Activated T-cell treated with anti-CD3 and anti-CD28 coated beads for 1 hour (primary cell): Measurements from ENCODE around the gene PTPN13.
"Not testable (repeated sequence)": the region's sequence is repeated elsewhere in the genome, so short reads cannot be mapped to it uniquely, and the experiment has no call there.

Source experiments
- DNase-seq: peaks from one replicate; pipeline ENCODE4 v3.0.0-alpha.2; 2020; ENCODE audit warnings: low read depth

Gene PTPN13

DNA sequence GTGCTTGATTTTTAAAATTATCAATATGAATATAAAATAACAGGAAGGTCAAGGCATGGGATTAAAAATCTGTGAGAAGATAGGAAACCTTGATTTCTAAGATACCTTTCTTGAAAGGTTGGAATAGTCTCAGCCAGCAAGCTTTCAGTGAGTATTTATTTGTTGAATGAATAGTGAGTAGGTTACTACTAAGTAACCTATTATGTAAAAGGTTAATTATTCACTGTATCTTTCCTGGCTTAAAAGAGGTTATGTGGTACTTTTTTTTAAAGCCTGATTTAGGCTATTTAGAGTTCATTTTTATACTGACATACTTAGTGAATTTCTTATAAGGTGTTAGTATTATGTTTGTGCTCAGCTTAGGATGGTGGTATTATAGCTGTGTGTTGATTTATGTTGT is 123.5 kb downstream of the PTPN13 start:
- no peak for DNase-seq

- no peak for DNase-seq
These were observed 124.0 kb downstream of the PTPN13 start for GRCh38 chr4:86718152-86718551.

- not testable (repeated sequence) for DNase-seq
These were observed 125.0 kb downstream of the PTPN13 start for GRCh38 chr4:86719149-86719548.

GRCh38 chr4:86720508-86721068 is 126.5 kb downstream of the PTPN13 start:
- DNase-seq = no peak

DNA sequence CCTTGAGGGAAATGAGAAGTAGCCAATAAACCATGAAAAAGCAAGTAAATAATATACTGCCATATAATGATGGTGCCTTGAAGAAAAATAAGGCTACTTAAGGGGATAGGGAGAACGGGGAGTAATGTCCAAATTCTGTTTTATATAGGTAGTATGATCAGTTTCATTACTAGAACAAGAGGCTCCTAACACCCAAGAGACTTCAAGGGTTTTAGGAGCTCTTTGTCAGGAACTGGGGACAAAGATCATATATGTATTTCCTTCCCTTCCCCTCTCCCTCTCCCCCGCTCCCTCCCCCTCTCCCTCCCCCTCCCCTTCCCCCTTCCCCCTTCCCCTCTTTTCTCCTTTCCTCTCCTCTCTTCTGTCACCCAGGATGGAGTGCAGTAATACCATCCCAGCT is 127.3 kb downstream of the PTPN13 start:
- no peak for DNase-seq

DNA sequence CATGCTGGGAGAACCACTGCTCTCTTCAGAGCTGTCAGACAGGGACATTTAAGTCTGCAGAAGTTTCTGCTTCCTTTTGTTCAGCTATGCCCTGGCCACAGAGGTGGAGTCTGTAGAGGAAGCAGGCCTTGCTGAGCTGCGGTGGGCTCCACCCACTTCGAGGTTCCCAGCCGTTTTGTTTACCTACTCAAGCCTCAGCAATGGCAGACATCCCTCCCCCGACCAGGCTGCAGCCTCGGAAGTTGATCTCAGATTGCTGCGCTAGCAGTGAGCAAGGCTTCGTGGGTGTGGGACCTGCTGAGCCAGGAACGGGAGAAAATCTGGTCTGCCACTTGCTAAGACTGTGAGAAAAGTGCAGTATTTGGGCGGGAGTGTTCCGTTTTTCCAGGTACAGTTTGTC is 136.2 kb downstream of the PTPN13 start:
- DNase-seq = no peak

DNA sequence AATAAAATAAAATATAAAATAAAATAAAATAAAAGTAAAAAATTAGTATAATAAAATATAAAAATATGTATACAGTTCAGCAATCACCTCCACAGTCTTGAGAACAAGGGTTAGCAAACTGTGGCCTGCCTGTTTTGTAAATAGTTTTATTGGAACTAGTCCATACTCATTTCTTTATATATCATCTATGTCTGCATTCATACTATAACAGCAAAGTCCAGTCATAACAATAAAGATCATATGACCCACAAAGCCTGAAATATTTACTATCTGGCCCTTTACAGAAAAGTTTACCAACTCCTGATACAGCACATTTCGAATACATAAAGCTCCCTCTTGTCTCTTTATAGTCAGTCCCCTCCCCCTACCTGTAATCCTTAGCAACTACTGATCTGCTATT is 143.1 kb downstream of the PTPN13 start:
- DNase-seq = no peak

GRCh38 chr4:86741846-86742245 is 147.7 kb downstream of the PTPN13 start:
- no peak for DNase-seq

DNA sequence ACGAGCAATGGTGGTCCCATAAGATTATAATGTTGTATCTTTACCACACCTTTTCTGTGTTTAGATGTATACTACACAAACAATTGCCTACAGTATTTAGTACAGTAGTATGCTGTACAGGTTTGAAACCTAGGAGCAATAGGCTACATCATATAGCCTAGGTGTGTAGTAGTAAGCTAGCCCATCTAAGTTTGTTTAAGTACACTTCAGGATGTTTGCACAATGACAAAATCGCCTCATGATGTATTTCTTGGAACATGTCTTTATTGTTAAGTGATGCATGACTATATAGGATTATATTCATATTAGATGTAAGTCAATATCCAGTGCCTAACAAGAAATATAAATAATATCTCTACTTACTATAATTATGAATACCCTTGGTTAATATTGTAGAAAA is 150.5 kb downstream of the PTPN13 start:
- no peak for DNase-seq

DNA sequence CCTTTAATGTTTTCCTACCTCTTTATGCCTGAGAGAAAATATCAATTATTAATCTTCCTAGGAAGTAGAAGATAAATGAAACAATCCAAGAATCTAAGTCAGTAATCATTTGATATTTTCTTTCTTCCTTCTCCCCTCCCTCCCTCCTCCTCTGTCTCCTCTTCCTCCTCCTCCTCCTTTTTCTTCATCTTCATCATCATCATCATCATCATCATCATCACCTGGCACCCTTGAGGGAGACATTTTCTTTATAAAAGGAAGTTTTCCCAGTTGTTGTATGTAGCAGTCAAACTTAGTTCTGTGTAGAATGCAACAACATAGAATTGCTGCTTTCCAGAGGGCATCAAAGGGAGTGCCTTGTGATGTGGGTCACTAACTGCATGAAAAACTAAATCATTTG is 155.0 kb downstream of the PTPN13 start:
- no peak for DNase-seq

DNA sequence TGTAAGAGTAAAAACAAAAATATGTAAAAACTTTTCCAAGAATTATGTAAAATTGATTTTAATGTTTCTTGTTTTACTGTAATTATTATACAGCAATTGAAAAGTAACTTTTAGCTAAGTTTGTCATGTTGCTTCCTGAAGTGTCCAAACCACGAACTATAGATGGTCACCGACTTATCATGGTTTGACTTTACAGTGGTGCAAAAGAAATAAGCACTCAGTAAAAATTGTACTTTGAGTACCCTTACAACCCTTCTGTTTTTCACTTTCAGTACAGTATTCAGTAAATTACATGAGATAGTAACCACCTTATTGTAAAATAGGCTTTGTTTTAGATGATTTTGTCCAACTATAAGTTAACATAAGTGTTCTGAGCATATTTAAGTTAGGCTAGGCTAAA is 161.3 kb downstream of the PTPN13 start:
- no peak for DNase-seq

DNA sequence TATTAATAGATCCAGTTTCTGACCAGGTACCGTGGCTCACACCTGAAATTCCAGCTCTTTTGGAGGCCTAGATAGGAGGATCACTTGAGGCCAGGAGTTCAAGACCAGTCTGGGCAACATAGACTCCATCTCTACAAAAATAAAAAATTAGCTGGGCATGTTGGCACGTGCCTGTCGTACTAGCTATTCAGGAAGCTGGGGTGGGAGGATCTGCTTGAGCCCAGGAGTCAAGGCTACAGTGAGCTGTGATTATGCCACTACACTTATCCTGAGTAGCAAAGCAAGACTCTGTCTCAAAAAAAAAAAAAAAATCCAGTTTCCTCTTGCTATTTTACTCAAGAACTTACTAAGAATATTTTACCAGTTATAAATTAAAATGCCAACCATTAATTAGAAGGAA is 163.4 kb downstream of the PTPN13 start:
- DNase-seq = no peak

DNA sequence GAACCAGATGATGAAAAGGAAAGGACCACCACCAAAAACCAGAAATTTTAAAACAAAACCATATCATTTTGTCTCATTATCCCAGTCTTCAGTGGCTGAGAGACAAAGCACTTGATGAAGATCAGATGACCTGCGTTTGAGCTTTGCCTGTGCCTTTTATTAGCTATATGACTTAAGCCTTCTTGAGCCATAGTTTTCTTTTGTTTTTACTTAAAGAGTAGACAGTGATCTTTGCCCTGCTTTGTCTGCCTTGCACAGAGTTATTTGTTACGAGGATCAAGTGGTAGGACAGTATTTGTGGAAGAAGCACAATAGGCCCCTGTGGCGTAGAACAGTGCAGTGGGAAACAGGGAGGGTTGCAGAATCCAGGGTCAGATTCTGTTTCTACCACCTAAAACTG is 165.2 kb downstream of the PTPN13 start:
- DNase-seq = no peak

DNA sequence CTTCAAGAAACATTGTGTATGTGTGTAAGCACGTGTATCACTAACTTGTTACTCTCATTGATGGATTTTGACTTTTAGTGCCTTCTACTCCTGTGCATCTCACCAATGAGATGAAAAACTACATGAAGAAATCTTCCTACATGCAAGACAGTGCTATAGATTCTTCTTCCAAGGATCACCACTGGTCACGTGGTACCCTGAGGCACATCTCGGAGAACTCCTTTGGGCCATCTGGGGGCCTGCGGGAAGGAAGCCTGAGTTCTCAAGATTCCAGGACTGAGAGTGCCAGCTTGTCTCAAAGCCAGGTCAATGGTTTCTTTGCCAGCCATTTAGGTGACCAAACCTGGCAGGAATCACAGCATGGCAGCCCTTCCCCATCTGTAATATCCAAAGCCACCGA is 168.5 kb downstream of the PTPN13 start:
- no peak for DNase-seq

DNA sequence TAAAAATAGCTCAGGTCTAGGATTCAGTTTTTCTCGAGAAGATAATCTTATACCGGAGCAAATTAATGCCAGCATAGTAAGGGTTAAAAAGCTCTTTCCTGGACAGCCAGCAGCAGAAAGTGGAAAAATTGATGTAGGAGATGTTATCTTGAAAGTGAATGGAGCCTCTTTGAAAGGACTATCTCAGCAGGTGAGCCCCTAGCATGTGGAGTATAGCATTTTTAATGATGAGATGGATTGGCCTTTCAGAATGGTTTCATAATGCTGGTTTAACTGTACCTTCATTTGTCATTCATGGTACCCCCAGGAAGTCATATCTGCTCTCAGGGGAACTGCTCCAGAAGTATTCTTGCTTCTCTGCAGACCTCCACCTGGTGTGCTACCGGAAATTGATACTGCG is 175.7 kb downstream of the PTPN13 start:
- no peak for DNase-seq

DNA sequence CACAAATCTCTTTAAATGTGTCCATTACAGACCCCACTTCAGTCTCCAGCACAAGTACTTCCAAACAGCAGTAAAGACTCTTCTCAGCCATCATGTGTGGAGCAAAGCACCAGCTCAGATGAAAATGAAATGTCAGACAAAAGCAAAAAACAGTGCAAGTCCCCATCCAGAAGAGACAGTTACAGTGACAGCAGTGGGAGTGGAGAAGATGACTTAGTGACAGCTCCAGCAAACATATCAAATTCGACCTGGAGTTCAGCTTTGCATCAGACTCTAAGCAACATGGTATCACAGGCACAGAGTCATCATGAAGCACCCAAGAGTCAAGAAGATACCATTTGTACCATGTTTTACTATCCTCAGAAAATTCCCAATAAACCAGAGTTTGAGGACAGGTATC is 177.0 kb downstream of the PTPN13 start:
- no peak for DNase-seq

- DNase-seq = no peak
These were observed 180.9 kb downstream of the PTPN13 start for GRCh38 chr4:86775061-86775460.

GRCh38 chr4:86778175-86778574 is 184.1 kb downstream of the PTPN13 start:
- no peak for DNase-seq

DNA sequence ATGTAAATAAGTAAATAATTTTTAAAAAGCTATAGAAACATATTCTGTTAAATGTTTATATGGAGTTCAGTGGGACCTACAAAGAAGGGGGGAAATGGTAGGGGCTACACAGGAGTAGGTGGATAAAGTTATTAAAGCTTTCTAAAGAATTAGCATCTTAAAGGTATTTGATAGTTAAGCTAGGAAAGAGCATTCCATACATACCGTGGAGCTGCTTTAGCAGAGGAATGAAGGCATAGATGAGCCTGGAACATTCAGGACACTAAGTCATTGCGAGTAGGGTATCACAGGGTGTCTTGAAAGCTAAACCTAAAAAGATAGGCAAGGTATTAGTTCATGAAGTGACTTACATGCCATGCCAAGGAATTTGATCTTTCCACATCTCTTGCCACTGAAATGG is 194.7 kb downstream of the PTPN13 start:
- no peak for DNase-seq

GRCh38 chr4:86791126-86791525 is 197.0 kb downstream of the PTPN13 start:
- DNase-seq = no peak

DNA sequence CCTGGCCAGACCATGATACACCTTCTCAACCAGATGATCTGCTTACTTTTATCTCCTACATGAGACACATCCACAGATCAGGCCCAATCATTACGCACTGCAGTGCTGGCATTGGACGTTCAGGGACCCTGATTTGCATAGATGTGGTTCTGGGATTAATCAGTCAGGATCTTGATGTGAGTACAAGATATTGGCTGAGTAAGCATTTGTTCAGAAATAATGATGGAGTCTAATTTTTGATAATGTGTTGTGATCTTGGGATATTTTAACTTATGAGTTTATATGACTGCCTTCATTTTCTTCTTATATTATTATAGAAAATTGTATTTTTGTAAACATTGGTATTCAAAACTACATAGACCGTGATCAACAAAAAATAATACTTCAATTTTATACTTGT is 215.7 kb downstream of the PTPN13 start:
- no peak for DNase-seq

DNA sequence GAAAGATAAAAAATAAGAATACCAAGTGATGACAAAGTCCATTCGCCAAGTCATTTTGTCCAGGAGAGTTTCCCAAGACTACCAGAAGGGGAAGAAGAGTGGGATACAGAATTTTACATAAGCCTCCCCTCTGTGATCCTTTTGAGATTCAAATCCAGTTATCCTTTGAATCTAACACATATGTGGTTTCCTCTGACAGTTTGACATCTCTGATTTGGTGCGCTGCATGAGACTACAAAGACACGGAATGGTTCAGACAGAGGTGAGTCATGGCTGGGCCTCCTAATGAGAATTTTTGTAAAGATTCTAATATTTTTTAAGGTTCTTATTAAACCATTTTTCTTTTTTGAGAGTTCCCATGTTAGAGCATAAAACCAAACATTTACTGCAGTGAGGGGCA is 216.7 kb downstream of the PTPN13 start:
- DNase-seq = no peak

GRCh38 chr4:86815653-86816052 is 221.5 kb downstream of the PTPN13 start:
- DNase-seq = no peak

DNA sequence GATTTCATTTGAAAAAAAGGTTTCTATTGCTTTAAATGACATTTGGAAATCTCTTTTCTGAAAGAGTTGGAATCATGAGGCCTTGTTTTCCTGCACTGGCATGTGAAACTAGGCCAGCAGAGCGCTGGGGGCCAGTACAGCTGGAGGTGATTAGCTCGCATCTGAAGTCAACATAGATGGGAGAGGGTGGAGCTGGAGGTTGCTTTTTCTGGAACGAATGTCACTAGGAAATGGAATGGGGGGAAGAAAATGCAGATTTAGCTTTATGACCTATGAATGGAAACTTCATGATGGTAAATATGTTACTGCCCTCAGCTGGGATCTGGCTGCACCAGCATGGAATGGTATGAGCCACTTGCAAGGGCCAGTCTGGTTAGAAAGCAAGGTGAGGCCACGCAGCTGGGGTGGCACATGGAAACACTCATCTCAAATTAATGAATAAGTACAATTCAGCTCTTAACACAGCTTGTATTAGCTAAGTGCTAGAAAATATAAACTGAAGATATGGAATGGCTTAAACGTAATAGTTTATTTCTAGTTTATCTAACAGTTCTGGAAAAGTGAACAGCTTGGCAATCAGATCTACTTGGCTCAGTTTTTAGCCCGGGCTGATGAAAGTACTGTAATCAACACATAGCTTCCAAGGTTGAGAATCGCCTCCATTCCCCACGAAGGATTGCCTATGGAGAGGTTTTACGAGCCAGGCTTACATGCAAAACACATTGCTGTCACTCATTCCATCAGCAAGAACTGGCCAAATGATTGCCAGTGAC is 222.6 kb downstream of the PTPN13 start:
- no peak for DNase-seq
